ENCODE data around the gene PALM3. TPM values are rescaled to one million over a fixed set of nuclear protein-coding genes. Genes with fewer than 3 reads are reported as not detected.
"Not testable (repeated sequence)": the region's sequence is repeated elsewhere in the genome, so short reads cannot be mapped to it uniquely, and the experiment has no call there.

Gene PALM3
- total RNA-seq, 1 experiment from 2014 or later = not detected

DNA sequence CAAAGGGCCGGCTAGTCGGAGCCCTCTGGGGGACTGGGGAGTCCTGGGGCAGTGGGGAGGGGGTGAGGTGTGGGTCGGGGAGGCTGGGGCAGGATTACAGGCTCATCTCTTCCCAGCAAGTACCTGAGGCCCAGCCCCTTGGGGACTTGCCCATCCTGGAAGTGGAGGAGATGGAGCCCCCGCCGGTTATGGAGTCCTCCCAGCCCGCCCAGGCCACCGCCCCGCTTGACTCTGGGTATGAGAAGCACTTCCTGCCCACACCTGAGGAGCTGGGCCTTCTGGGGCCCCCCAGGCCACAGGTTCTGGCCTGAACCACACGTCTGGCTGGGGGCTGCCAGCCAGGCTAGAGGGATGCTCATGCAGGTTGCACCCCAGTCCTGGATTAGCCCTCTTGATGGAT, 9.9 kb downstream of the PALM3 start:
- no TSS peak for BruUV-seq (replicated peaks)
- DNase-seq (ENCODE audit: unreplicated experiment) = no peak
- Mint-ChIP-seq H3K27me3 (ENCODE audit: insufficient read depth, unreplicated experiment) (no peaks in the 10 kb centered on the region), H3K4me3 (ENCODE audit: unreplicated experiment) (no peak overlapping the region), H3K9me3 (ENCODE audit: unreplicated experiment) (no peaks in the 10 kb centered on the region), H3K36me3 (ENCODE audit: insufficient read depth, unreplicated experiment) (peaks cover 5% of the 10 kb centered on the region), H3K27ac (ENCODE audit: low read depth, unreplicated experiment) (no peak overlapping the region), H3K4me1 (ENCODE audit: insufficient read depth, unreplicated experiment) (no peaks in the 10 kb centered on the region)
- intact Hi-C loops (cut with micrococcal nuclease) = no loop called here
- TF ChIP-seq, protein P1, sequence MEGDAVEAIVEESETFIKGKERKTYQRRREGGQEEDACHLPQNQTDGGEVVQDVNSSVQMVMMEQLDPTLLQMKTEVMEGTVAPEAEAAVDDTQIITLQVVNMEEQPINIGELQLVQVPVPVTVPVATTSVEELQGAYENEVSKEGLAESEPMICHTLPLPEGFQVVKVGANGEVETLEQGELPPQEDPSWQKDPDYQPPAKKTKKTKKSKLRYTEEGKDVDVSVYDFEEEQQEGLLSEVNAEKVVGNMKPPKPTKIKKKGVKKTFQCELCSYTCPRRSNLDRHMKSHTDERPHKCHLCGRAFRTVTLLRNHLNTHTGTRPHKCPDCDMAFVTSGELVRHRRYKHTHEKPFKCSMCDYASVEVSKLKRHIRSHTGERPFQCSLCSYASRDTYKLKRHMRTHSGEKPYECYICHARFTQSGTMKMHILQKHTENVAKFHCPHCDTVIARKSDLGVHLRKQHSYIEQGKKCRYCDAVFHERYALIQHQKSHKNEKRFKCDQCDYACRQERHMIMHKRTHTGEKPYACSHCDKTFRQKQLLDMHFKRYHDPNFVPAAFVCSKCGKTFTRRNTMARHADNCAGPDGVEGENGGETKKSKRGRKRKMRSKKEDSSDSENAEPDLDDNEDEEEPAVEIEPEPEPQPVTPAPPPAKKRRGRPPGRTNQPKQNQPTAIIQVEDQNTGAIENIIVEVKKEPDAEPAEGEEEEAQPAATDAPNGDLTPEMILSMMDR (IDR thresholded peaks at IDR 0.05; ENCODE audit: unreplicated experiment) = no peak
- ChIA-PET POLR2A (no interaction called here), CTCF (interaction anchor here (0.5 to 1.0 kb wide), 3 partner anchors 9 to 47 kb away, joined by 3 read pairs; no protein-coding TSS in a partner anchor)

DNA sequence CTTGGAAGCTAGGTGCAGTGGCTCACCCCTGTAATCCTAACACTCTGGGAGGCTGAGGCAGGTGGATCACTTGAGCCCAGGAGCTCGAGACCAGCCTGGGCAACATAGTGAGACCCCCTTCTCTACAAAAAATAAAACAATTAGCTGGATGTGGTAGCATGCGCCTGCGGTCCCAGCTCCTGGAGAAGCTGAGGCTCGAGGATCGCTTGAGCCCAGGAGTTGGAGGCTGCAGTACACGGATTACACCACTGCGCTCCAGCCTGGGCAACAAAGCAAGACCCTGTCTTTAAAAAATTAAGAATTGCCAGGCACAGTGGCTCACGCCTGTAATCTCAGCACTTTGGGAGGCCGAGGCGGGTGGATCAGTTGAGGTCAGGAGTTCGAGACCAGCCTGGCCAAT, 10.9 kb downstream of the PALM3 start:
- H3K4me1 Mint-ChIP-seq (ENCODE audit: insufficient read depth, unreplicated experiment); BruUV-seq (replicated peaks); DNase-seq (ENCODE audit: unreplicated experiment); POLR2A ChIA-PET; H3K9me3 Mint-ChIP-seq (ENCODE audit: unreplicated experiment); H3K27ac Mint-ChIP-seq (ENCODE audit: low read depth, unreplicated experiment); intact Hi-C loops (cut with micrococcal nuclease); H3K27me3 Mint-ChIP-seq (ENCODE audit: insufficient read depth, unreplicated experiment); H3K4me3 Mint-ChIP-seq (ENCODE audit: unreplicated experiment); H3K36me3 Mint-ChIP-seq (ENCODE audit: insufficient read depth, unreplicated experiment): not testable (repeated sequence)
- CTCF ChIA-PET = interaction anchor here (0.8 to 1.0 kb wide), 2 partner anchors 9 to 426 kb away, joined by 3 read pairs; no protein-coding TSS in a partner anchor

DNA sequence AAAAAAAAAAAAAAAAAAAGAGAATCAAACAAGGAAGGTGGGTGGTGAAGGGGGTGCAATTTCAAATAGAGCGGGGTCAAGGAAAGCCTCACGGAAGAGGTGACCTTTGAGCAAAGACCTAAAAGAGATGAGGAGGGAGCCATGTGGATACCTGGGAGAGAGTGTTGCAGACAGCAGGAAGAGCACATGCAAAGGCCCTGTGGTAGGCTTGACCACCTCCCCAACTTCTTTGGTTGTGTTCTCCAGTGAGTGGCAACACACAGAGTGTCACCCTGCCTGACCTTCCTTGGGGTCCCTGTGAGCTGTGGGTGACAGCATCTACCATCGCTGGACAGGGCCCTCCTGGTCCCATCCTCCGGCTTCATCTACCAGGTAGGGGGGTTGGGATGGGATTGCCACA, 11.4 kb downstream of the PALM3 start:
- no peaks in the 10 kb centered on the region for H3K9me3 Mint-ChIP-seq (ENCODE audit: unreplicated experiment)
- BruUV-seq (replicated peaks) = no TSS peak
- H3K27me3 Mint-ChIP-seq (ENCODE audit: insufficient read depth, unreplicated experiment) = no peaks in the 10 kb centered on the region
- no peak for DNase-seq (ENCODE audit: unreplicated experiment)
- intact Hi-C loops (cut with micrococcal nuclease) = no loop called here
- H3K4me3 Mint-ChIP-seq (ENCODE audit: unreplicated experiment) = no peak overlapping the region
- no peaks in the 10 kb centered on the region for H3K4me1 Mint-ChIP-seq (ENCODE audit: insufficient read depth, unreplicated experiment)
- POLR2A ChIA-PET = no interaction called here
- TF ChIP-seq, protein P1 (IDR thresholded peaks at IDR 0.05; ENCODE audit: unreplicated experiment) = no peak
- H3K27ac Mint-ChIP-seq (ENCODE audit: low read depth, unreplicated experiment) = no peak overlapping the region
- CTCF ChIA-PET = interaction anchor here (0.8 kb wide), 1 partner anchor 427 kb away, joined by 3 read pairs; no protein-coding TSS in a partner anchor
- peaks cover 5% of the 10 kb centered on the region for H3K36me3 Mint-ChIP-seq (ENCODE audit: insufficient read depth, unreplicated experiment)

DNA sequence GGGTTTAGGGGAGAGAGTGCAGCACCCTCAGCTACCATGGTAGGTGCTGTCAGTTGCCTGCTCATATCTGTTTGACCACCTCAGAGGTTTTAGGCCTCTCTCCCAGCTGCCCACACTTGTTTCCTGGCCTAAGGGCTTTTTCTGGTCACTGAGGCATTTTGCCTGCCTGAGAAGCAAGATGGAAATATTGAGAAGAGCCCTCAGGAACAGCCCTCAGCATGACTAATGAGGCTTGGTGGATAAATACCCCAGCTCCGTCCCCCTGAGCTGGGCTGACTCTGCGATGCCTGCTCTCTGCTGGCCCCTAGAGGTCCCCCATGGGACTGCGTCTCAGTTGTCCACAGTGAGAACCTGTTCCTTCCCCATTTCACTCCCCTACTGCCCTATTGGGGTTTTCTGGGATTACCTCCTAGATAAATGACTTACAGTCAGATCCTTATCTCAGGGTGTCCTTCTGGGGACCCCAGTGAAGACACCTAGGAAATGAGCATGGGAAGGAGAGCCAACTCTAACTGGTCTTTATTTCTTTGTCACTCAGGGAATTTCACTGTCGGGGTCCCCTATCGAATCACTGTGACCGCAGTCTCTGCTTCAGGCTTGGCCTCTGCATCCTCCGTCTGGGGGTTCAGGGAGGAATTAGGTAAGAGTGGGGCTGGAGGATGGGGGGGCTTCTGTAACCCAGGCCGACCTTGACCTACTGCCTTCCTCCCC, 13.3 kb downstream of the PALM3 start:
- CTCF ChIA-PET = interaction anchor here (0.6 to 2.0 kb wide), 9 partner anchors 9 to 175 kb away, joined by 3 to 12 read pairs (median 3); partner anchors contain the start of gene IL27RA
- H3K4me3 Mint-ChIP-seq (ENCODE audit: unreplicated experiment) = no peak overlapping the region
- no peak overlapping the region for H3K27ac Mint-ChIP-seq (ENCODE audit: low read depth, unreplicated experiment)
- TF ChIP-seq, protein P1 (IDR thresholded peaks at IDR 0.05; ENCODE audit: unreplicated experiment) = peak; percentile 78
- H3K9me3 Mint-ChIP-seq (ENCODE audit: unreplicated experiment) = no peaks in the 10 kb centered on the region
- no TSS peak for BruUV-seq (replicated peaks)
- POLR2A ChIA-PET = interaction anchor here (0.6 to 1.1 kb wide), 2 partner anchors 104 to 172 kb away, joined by 3 to 5 read pairs; no protein-coding TSS in a partner anchor
- H3K4me1 Mint-ChIP-seq (ENCODE audit: insufficient read depth, unreplicated experiment) = no peaks in the 10 kb centered on the region
- intact Hi-C loops (cut with micrococcal nuclease) = no loop called here
- peaks cover 5% of the 10 kb centered on the region for H3K36me3 Mint-ChIP-seq (ENCODE audit: insufficient read depth, unreplicated experiment)
- peak; percentile 39 for DNase-seq (ENCODE audit: unreplicated experiment)
- no peaks in the 10 kb centered on the region for H3K27me3 Mint-ChIP-seq (ENCODE audit: insufficient read depth, unreplicated experiment)

DNA sequence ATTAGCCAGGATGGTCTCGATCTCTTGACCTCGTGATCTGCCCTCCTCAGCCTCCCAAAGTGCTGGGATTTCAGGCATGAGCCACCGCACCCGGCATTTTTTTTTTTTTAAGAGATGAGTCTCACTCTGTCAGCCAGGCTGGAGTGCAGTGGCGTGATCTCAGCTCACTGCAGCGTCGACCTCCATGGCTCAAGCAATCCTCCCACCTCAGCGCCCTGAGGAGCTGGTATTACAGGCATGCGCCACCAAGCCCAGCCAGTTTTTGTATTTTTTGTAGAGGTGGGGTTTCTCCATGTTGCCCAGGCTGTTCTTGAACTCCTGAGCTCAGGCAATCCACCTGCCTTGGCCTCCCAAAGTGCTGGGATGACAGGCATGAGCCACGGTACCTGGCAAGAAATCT, 14.0 kb downstream of the PALM3 start:
- intact Hi-C loops (cut with micrococcal nuclease); H3K27me3 Mint-ChIP-seq (ENCODE audit: insufficient read depth, unreplicated experiment); H3K4me3 Mint-ChIP-seq (ENCODE audit: unreplicated experiment); H3K9me3 Mint-ChIP-seq (ENCODE audit: unreplicated experiment); H3K27ac Mint-ChIP-seq (ENCODE audit: low read depth, unreplicated experiment); DNase-seq (ENCODE audit: unreplicated experiment); H3K36me3 Mint-ChIP-seq (ENCODE audit: insufficient read depth, unreplicated experiment); H3K4me1 Mint-ChIP-seq (ENCODE audit: insufficient read depth, unreplicated experiment); BruUV-seq (replicated peaks): not testable (repeated sequence)
- POLR2A ChIA-PET = interaction anchor here (0.6 to 1.1 kb wide), 2 partner anchors 103 to 172 kb away, joined by 3 to 5 read pairs; no protein-coding TSS in a partner anchor
- CTCF ChIA-PET = interaction anchor here (0.6 to 2.0 kb wide), 8 partner anchors 10 to 174 kb away, joined by 3 to 12 read pairs (median 4); partner anchors contain the start of gene IL27RA
